Lower leg skin (tissue), 3 donors: ENCODE results near the gene PPFIA1.

Experiments
- POLR2A ChIP-seq, 2 donors: fragments of 450-650 bp; IDR thresholded peaks; one replicate each; pipeline ENCODE4 v1.6.1; 2016 to 2017; ENCODE audit warnings: antibody characterized with exemption in 2 of 2, mild to moderate bottlenecking in 1 of 2, moderate library complexity in 1 of 2
- TF ChIP-seq, protein P1 (sequence below), 3 donors: fragments of 450-650 bp; IDR thresholded peaks; one replicate each; pipeline ENCODE4 v1.5.1; 2016; ENCODE audit warnings: antibody characterized with exemption in 3 of 3, mild to moderate bottlenecking in 3 of 3, moderate library complexity in 2 of 3

- TF ChIP-seq POLR2A (IDR thresholded peaks at IDR 0.05): no peak
- TF ChIP-seq, protein P1, sequence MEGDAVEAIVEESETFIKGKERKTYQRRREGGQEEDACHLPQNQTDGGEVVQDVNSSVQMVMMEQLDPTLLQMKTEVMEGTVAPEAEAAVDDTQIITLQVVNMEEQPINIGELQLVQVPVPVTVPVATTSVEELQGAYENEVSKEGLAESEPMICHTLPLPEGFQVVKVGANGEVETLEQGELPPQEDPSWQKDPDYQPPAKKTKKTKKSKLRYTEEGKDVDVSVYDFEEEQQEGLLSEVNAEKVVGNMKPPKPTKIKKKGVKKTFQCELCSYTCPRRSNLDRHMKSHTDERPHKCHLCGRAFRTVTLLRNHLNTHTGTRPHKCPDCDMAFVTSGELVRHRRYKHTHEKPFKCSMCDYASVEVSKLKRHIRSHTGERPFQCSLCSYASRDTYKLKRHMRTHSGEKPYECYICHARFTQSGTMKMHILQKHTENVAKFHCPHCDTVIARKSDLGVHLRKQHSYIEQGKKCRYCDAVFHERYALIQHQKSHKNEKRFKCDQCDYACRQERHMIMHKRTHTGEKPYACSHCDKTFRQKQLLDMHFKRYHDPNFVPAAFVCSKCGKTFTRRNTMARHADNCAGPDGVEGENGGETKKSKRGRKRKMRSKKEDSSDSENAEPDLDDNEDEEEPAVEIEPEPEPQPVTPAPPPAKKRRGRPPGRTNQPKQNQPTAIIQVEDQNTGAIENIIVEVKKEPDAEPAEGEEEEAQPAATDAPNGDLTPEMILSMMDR (IDR thresholded peaks at IDR 0.05): no peak
These were observed 154.4 kb downstream of the PPFIA1 start for GRCh38 chr11:70424765-70425344.
